MM.1S (cell line): ENCODE results near the gene DSTN.

ENCODE experiments used
- CTCF ChIP-seq: fragments of 300-600 bp; sonication (generic); IDR thresholded peaks from 2 replicates; pipeline ENCODE4 v1.5.1; 2016; ENCODE audit warnings: antibody characterized with exemption, low read length, mixed read lengths
- EZH2 ChIP-seq: fragments of 300-600 bp; sonication (generic); optimal IDR thresholded peaks from 2 replicates; pipeline ENCODE3; 2017; ENCODE audit warnings: low read depth, mild to moderate bottlenecking, antibody characterized with exemption, low read length, mixed read lengths
- EZH2phosphoT487 ChIP-seq: fragments of 300-600 bp; sonication (generic); IDR thresholded peaks from 2 replicates; pipeline ENCODE4 v1.6.1; 2018; ENCODE audit warnings: antibody characterized with exemption, low read length

- no peak for TF ChIP-seq CTCF
- no peak for TF ChIP-seq EZH2phosphoT487
- no peak for TF ChIP-seq EZH2
Observed at GRCh38 chr20:17633850-17634500, 64.1 kb downstream of the DSTN start.
